Gastrocnemius medialis (tissue), 4 donors: ENCODE data around the gene EGFR.

Experiments used
- CTCF ChIP-seq, 5 experiments: fragments of 450-650 bp in 3 of 5; fragments of 200-600 bp in 2 of 5; sonication (generic) in 2 of 5; IDR thresholded peaks in 4 of 5; conservative IDR thresholded peaks in 1 of 5; 1 replicate in 4 of 5; 2 replicates in 1 of 5; pipeline ENCODE4 v1.5.1; 2016 to 2019; ENCODE audit warnings: antibody characterized with exemption in 5 of 5, mild to moderate bottlenecking in 3 of 5, moderate library complexity in 3 of 5
- POLR2A ChIP-seq, 2 donors: fragments of 450-650 bp; IDR thresholded peaks; one replicate each; pipeline ENCODE4 v1.6.1; 2017; ENCODE audit warnings: antibody characterized with exemption in 2 of 2, mild to moderate bottlenecking in 2 of 2, moderate library complexity in 2 of 2

- TF ChIP-seq CTCF (IDR thresholded peaks at IDR 0.05 in 4 of 5, conservative IDR thresholded peaks at IDR 0.05 in 1 of 5) (peak; percentile 89 to 97 (median 93)), POLR2A (IDR thresholded peaks at IDR 0.05) (no peak)
Observed at GRCh38 chr7:55254596-55255495, 236.0 kb downstream of the EGFR start.
